ENCODE data around the gene OR56A4. TPM values are rescaled to one million over a fixed set of nuclear protein-coding genes. Genes with fewer than 3 reads are reported as not detected.

The OR56A4 gene
- total RNA-seq, 1 experiment from 2014 or later: not detected

DNA sequence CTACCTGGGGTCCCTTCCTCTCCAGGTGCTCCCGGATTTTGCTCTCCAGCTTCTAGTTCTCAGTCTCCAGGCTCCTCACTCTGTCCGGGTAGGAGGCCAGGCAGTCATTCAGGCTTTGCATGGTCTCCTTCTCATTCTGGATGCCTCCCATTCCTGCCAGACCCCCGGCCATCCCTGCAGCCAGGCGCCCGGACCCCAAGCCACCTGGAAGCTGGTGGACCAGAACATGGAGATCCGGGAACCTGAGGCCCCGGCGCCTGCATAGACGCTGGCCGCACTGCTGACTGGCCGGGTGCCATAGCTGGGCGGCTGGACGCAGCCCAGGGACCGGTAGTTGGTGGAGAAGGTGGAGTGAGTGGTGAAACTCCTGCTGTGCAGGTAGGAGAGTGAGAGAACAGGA, 12.0 kb downstream of the OR56A4 start:
- H3F3A ChIP-seq (ENCODE audit: low read length, unreplicated experiment): no peaks in the 10 kb centered on the region
- no peaks in the 10 kb centered on the region for H3K9me2 ChIP-seq (replicated peaks; ENCODE audit: low read length)
- H3K4me3 ChIP-seq (ENCODE audit: low read length): no peak overlapping the region
- intact Hi-C loops (cut with micrococcal nuclease): no loop called here
- no peak for ATAC-seq
- H3K9ac ChIP-seq (ENCODE audit: low read length): no peak overlapping the region
- no peak overlapping the region for H3K27ac ChIP-seq (ENCODE audit: low read length)
- BruUV-seq (replicated peaks): no TSS peak
- no peaks in the 10 kb centered on the region for H4K20me1 ChIP-seq (ENCODE audit: low read length)
- no peaks in the 10 kb centered on the region for H3K4me1 ChIP-seq (ENCODE audit: insufficient read depth, low read length)
- POLR2A ChIA-PET (ENCODE audit: unreplicated experiment): no interaction called here
- H3K9me3 ChIP-seq (ENCODE audit: low read length): no peaks in the 10 kb centered on the region
- no peak overlapping the region for H2AFZ ChIP-seq (ENCODE audit: low read length)
- CTCF ChIA-PET: no interaction called here
- no peaks in the 10 kb centered on the region for H3K79me2 ChIP-seq (ENCODE audit: low read length)
- H3K36me3 ChIP-seq (ENCODE audit: low read depth, low read length): no peaks in the 10 kb centered on the region
- TF ChIP-seq EZH2phosphoT487 (IDR thresholded peaks at IDR 0.05; ENCODE audit: borderline replicate concordance, low read length) (no peak), EZH2 (IDR thresholded peaks at IDR 0.05; ENCODE audit: low read length, unreplicated experiment) (no peak)
- TF ChIP-seq, protein P1, sequence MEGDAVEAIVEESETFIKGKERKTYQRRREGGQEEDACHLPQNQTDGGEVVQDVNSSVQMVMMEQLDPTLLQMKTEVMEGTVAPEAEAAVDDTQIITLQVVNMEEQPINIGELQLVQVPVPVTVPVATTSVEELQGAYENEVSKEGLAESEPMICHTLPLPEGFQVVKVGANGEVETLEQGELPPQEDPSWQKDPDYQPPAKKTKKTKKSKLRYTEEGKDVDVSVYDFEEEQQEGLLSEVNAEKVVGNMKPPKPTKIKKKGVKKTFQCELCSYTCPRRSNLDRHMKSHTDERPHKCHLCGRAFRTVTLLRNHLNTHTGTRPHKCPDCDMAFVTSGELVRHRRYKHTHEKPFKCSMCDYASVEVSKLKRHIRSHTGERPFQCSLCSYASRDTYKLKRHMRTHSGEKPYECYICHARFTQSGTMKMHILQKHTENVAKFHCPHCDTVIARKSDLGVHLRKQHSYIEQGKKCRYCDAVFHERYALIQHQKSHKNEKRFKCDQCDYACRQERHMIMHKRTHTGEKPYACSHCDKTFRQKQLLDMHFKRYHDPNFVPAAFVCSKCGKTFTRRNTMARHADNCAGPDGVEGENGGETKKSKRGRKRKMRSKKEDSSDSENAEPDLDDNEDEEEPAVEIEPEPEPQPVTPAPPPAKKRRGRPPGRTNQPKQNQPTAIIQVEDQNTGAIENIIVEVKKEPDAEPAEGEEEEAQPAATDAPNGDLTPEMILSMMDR (conservative IDR thresholded peaks at IDR 0.05; ENCODE audit: low read depth, low read length): no peak
- DNase-seq: no peak
- peaks cover 5% of the 10 kb centered on the region; the same call in 1 of the 2 replicates for H3K27me3 ChIP-seq (ENCODE audit: low read length)
- no peak overlapping the region for H3K4me2 ChIP-seq (ENCODE audit: low read length)

- no peak overlapping the region for H3K27ac ChIP-seq (ENCODE audit: low read length)
- DNase-seq (peak; percentile 33), ATAC-seq (no peak)
- H2AFZ ChIP-seq (ENCODE audit: low read length): no peak overlapping the region
- H3K79me2 ChIP-seq (ENCODE audit: low read length): no peaks in the 10 kb centered on the region
- no peaks in the 10 kb centered on the region for H3K9me2 ChIP-seq (replicated peaks; ENCODE audit: low read length)
- no peaks in the 10 kb centered on the region for H3F3A ChIP-seq (ENCODE audit: low read length, unreplicated experiment)
- ChIA-PET POLR2A (ENCODE audit: unreplicated experiment) (no interaction called here), CTCF (no interaction called here)
- no peaks in the 10 kb centered on the region for H3K27me3 ChIP-seq (ENCODE audit: low read length)
- H3K4me1 ChIP-seq (ENCODE audit: insufficient read depth, low read length): no peaks in the 10 kb centered on the region
- no peaks in the 10 kb centered on the region for H3K36me3 ChIP-seq (ENCODE audit: low read depth, low read length)
- no peak overlapping the region for H3K4me2 ChIP-seq (ENCODE audit: low read length)
- no peak overlapping the region for H3K4me3 ChIP-seq (ENCODE audit: low read length)
- BruUV-seq (replicated peaks): no TSS peak
- H3K9me3 ChIP-seq (ENCODE audit: low read length): no peaks in the 10 kb centered on the region
- H3K9ac ChIP-seq (ENCODE audit: low read length): no peak overlapping the region
- TF ChIP-seq EZH2 (IDR thresholded peaks at IDR 0.05; ENCODE audit: low read length, unreplicated experiment) (no peak), EZH2phosphoT487 (IDR thresholded peaks at IDR 0.05; ENCODE audit: borderline replicate concordance, low read length) (no peak)
- TF ChIP-seq, protein P1 (conservative IDR thresholded peaks at IDR 0.05; ENCODE audit: low read depth, low read length): peak; percentile 66
- no peaks in the 10 kb centered on the region for H4K20me1 ChIP-seq (ENCODE audit: low read length)
- intact Hi-C loops (cut with micrococcal nuclease): no loop called here
Measured at GRCh38 chr11:5992604-5993251, 14.0 kb downstream of the OR56A4 start.

GRCh38 chr11:5992150-5992549, 14.6 kb downstream of the OR56A4 start:
- Histone ChIP-seq H3K4me1 (ENCODE audit: insufficient read depth, low read length) (no peaks in the 10 kb centered on the region), H3K4me3 (ENCODE audit: low read length) (no peak overlapping the region), H3K27me3 (ENCODE audit: low read length) (no peaks in the 10 kb centered on the region), H3K9ac (ENCODE audit: low read length) (no peak overlapping the region), H3K36me3 (ENCODE audit: low read depth, low read length) (no peaks in the 10 kb centered on the region), H3K27ac (ENCODE audit: low read length) (no peak overlapping the region), H3K9me2 (replicated peaks; ENCODE audit: low read length) (no peaks in the 10 kb centered on the region), H3F3A (ENCODE audit: low read length, unreplicated experiment) (no peaks in the 10 kb centered on the region), H2AFZ (ENCODE audit: low read length) (no peak overlapping the region), H3K9me3 (ENCODE audit: low read length) (no peaks in the 10 kb centered on the region), H3K4me2 (ENCODE audit: low read length) (no peak overlapping the region), H3K79me2 (ENCODE audit: low read length) (no peaks in the 10 kb centered on the region), H4K20me1 (ENCODE audit: low read length) (no peaks in the 10 kb centered on the region)
- BruUV-seq (replicated peaks): no TSS peak
- intact Hi-C loops (cut with micrococcal nuclease): no loop called here
- ATAC-seq (no peak), DNase-seq (no peak)
- ChIA-PET CTCF (no interaction called here), POLR2A (ENCODE audit: unreplicated experiment) (no interaction called here)
- TF ChIP-seq EZH2 (IDR thresholded peaks at IDR 0.05; ENCODE audit: low read length, unreplicated experiment): no peak

Data from PC-3 (cell line).